Chondrocyte (in vitro differentiated cells): ENCODE results near the gene EVA1C. TPM values are rescaled to one million over a fixed set of nuclear protein-coding genes. Genes with fewer than 3 reads are reported as not detected.

Experiments
- DNase-seq: peaks from one replicate; pipeline ENCODE4 v3.0.0; 2021; ENCODE audit warnings: mixed read lengths, low spot score
- H3K27ac Mint-ChIP-seq: one replicate; pipeline ENCODE4 v1.8.0; 2021; ENCODE audit warnings: mild to moderate bottlenecking, moderate library complexity, mixed read lengths; ENCODE audit not compliant: unreplicated experiment
- H3K27me3 Mint-ChIP-seq: 2 replicates; pipeline ENCODE4 v1.8.0; 2021; ENCODE audit warnings: low read depth, mixed read lengths
- H3K36me3 Mint-ChIP-seq: 2 replicates; pipeline ENCODE4 v1.8.0; 2021; ENCODE audit warnings: low read depth, mixed read lengths
- H3K4me1 Mint-ChIP-seq: 2 replicates; pipeline ENCODE4 v1.8.0; 2021; ENCODE audit warnings: low read depth, mild to moderate bottlenecking, mixed read lengths
- H3K4me3 Mint-ChIP-seq: one replicate; pipeline ENCODE4 v1.8.0; 2021; ENCODE audit warnings: mild to moderate bottlenecking, moderate library complexity, mixed read lengths; ENCODE audit not compliant: unreplicated experiment
- H3K9me3 Mint-ChIP-seq: 2 replicates; pipeline ENCODE4 v1.8.0; 2021; ENCODE audit warnings: low read depth, mixed read lengths
- CTCF ChIP-seq: fragments of 200-600 bp; sonication (generic); IDR thresholded peaks from 2 replicates; pipeline ENCODE4 v1.5.0; 2021; ENCODE audit warnings: antibody characterized with exemption, mild to moderate bottlenecking, moderate library complexity
- total RNA-seq: library from RNA; stranded (reverse); gene quantifications from 3 replicates; pipeline ENCODE4 v1.2.1, GENCODE V29; 2021

The EVA1C gene
- total RNA-seq, 1 donor from 2014 or later = 2.0 TPM

GRCh38 chr21:32520875-32521735 is 108.6 kb downstream of the EVA1C start:
- TF ChIP-seq CTCF = no peak
- no peak overlapping the region for H3K4me3 Mint-ChIP-seq
- no peak overlapping the region for H3K27ac Mint-ChIP-seq

DNA sequence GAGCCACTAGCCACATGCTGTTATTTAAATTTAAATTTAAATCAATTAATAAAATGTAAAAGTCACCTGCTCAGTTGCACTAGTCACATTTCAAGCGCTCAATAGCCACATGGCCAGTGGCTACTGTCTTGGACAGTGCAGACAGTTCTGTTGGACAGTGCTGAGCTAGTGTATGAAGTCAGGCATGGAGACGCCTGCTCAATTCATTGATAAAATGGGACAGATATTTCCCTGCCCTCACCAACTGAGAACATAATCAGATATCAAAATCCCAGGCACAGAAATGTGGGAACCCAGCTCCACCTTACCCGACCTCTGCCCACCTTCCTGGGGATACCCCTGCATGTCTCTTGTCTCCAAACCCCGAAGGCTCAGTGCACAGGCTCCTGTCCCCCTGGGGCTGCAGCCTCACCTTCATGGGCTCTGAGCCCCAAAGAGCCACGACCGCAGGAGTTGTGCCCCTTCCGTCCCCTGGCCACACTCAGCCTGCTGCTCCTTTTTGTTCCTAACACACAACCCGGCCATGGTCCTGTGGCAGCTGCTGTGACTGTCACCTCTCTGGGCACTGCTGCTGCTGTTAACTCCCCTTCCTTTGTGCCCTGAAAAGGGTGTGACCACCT is 109.3 kb downstream of the EVA1C start:
- peaks cover 34% of the 10 kb centered on the region for H3K4me1 Mint-ChIP-seq
- H3K27ac Mint-ChIP-seq = no peak overlapping the region
- H3K4me3 Mint-ChIP-seq = no peak overlapping the region
- DNase-seq = no peak
- TF ChIP-seq CTCF = no peak
- no peaks in the 10 kb centered on the region for H3K9me3 Mint-ChIP-seq
- H3K27me3 Mint-ChIP-seq = no peaks in the 10 kb centered on the region
- no peaks in the 10 kb centered on the region for H3K36me3 Mint-ChIP-seq

More at GRCh38 chr21:32520875-32521735, 108.6 kb downstream of the EVA1C start:
- no peaks in the 10 kb centered on the region for H3K27me3 Mint-ChIP-seq
- no peaks in the 10 kb centered on the region for H3K9me3 Mint-ChIP-seq
- peaks cover 35% of the 10 kb centered on the region for H3K4me1 Mint-ChIP-seq
- H3K36me3 Mint-ChIP-seq = no peaks in the 10 kb centered on the region
- DNase-seq = no peak

DNA sequence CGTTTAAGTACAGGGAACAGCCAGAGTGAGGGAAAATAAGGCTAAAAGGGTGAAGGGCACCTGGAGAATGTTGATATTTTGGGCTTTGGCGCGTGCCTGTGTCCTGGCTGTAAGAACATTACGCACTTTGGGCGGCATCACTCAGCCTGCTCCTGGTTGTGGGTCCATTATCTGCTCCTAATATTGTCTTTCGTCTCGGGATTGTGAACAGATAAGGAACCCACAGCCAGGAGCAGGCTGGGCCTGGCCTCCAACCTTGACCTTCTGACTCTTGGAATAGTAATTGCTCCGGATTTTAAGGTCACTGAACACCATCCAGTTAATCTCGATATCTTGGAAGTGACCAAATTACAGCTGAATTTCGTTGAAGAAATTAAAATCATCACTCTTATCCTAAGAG is 111.0 kb downstream of the EVA1C start:
- no peak overlapping the region for H3K27ac Mint-ChIP-seq
- H3K9me3 Mint-ChIP-seq = peaks cover 7% of the 10 kb centered on the region
- DNase-seq = no peak
- no peak overlapping the region for H3K4me3 Mint-ChIP-seq
- peaks cover 31% of the 10 kb centered on the region for H3K4me1 Mint-ChIP-seq
- no peaks in the 10 kb centered on the region for H3K36me3 Mint-ChIP-seq
- no peaks in the 10 kb centered on the region for H3K27me3 Mint-ChIP-seq
- TF ChIP-seq CTCF = no peak

GRCh38 chr21:32523988-32524719 is 111.6 kb downstream of the EVA1C start:
- no peak for TF ChIP-seq CTCF
- peaks cover 29% of the 10 kb centered on the region for H3K4me1 Mint-ChIP-seq
- no peak for DNase-seq
- H3K4me3 Mint-ChIP-seq = no peak overlapping the region
- H3K27me3 Mint-ChIP-seq = no peaks in the 10 kb centered on the region
- H3K9me3 Mint-ChIP-seq = peaks cover 7% of the 10 kb centered on the region
- no peaks in the 10 kb centered on the region for H3K36me3 Mint-ChIP-seq
- peak overlapping the region; percentile 73 for H3K27ac Mint-ChIP-seq

GRCh38 chr21:32525282-32525681 is 112.8 kb downstream of the EVA1C start:
- peaks cover 21% of the 10 kb centered on the region for H3K4me1 Mint-ChIP-seq
- H3K27me3 Mint-ChIP-seq = no peaks in the 10 kb centered on the region
- H3K9me3 Mint-ChIP-seq = peaks cover 7% of the 10 kb centered on the region
- no peak overlapping the region for H3K4me3 Mint-ChIP-seq
- DNase-seq = no peak
- no peaks in the 10 kb centered on the region for H3K36me3 Mint-ChIP-seq
- no peak for TF ChIP-seq CTCF
- no peak overlapping the region for H3K27ac Mint-ChIP-seq
